Fibroblast of lung (primary cell): ENCODE data around the gene FSIP1.

Source experiments
- CTCF ChIP-seq, 2 donors: IDR thresholded peaks in 1 of 2; conservative IDR thresholded peaks in 1 of 2; 1 replicate in 1 of 2; 2 replicates in 1 of 2; pipeline ENCODE4 v1.5.1; 2011 to 2012; ENCODE audit warnings: low read length in 2 of 2, control low read depth in 1 of 2, inconsistent platforms in 1 of 2, low read depth in 1 of 2, mild to moderate bottlenecking in 1 of 2
- EZH2 ChIP-seq: IDR thresholded peaks from 2 replicates; pipeline ENCODE4 v1.5.1; 2012; ENCODE audit warnings: low read length, control low read depth, mild to moderate bottlenecking; ENCODE audit errors: missing control alignments

- no peak for TF ChIP-seq CTCF (conservative IDR thresholded peaks at IDR 0.05 in 1 of 2, IDR thresholded peaks at IDR 0.05 in 1 of 2; ENCODE audit: low read depth in 1 of 2, low read length in 2 of 2)
- no peak for TF ChIP-seq EZH2
These were observed 190.7 kb downstream of the FSIP1 start for GRCh38 chr15:39591896-39592315.
